ENCODE results near the gene SRSF6.

Gene SRSF6

DNA sequence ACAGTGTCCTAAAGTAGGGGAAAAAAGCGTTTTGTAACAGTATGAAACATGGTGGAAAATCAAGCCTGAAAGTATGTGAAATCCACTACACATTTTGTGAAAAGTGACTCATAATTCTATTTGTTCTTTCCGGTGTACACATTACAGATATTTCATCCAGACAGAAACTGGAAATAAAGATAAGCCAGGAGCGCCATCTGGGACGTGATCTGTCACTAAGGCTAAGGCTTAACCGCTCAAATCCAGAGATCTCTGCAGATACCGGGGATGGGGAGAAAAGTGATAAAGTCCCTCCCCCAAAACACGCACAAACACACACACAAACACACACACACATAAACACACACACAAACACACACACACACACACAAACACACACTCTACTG is 26.6 kb upstream of the SRSF6 start:
- Histone ChIP-seq H3K27me3 (ENCODE audit: insufficient read depth, poor library complexity, severe bottlenecking) (no peaks in the 10 kb centered on the region), H3K27ac (ENCODE audit: poor library complexity, severe bottlenecking) (no peak overlapping the region), H3K9me3 (ENCODE audit: severe bottlenecking) (no peaks in the 10 kb centered on the region), H3K36me3 (ENCODE audit: low read depth) (no peaks in the 10 kb centered on the region), H3K4me3 (ENCODE audit: severe bottlenecking) (no peak overlapping the region), H3K4me1 (ENCODE audit: insufficient read depth, poor library complexity, severe bottlenecking) (no peaks in the 10 kb centered on the region)
- ATAC-seq (ENCODE audit: low read depth) (no peak; the same call in 2 of the 3 replicates), DNase-seq (ENCODE audit: low spot score) (no peak)
- TF ChIP-seq, protein P1, sequence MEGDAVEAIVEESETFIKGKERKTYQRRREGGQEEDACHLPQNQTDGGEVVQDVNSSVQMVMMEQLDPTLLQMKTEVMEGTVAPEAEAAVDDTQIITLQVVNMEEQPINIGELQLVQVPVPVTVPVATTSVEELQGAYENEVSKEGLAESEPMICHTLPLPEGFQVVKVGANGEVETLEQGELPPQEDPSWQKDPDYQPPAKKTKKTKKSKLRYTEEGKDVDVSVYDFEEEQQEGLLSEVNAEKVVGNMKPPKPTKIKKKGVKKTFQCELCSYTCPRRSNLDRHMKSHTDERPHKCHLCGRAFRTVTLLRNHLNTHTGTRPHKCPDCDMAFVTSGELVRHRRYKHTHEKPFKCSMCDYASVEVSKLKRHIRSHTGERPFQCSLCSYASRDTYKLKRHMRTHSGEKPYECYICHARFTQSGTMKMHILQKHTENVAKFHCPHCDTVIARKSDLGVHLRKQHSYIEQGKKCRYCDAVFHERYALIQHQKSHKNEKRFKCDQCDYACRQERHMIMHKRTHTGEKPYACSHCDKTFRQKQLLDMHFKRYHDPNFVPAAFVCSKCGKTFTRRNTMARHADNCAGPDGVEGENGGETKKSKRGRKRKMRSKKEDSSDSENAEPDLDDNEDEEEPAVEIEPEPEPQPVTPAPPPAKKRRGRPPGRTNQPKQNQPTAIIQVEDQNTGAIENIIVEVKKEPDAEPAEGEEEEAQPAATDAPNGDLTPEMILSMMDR (IDR thresholded peaks at IDR 0.05; ENCODE audit: poor library complexity, severe bottlenecking), result no peak

DNA sequence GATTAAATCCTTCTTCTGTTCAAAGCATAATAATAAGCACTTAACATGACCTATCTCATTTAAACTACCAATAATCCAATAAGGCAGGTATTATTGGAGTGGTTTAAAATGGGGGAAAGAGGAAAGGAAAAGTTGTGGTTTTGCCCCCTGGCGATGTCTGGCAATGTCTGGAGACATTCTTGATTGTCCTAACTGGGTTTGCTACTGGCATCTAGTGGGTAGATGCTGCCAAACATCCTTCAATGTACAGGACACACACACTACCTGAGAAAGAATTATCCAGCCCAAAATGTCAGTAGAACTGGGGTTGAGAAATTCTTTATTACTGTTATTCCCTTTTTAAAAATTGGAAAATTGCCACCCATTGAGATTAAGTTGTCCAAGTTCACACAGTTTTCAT is 25.2 kb upstream of the SRSF6 start:
- no peak overlapping the region for H3K27ac ChIP-seq (ENCODE audit: poor library complexity, severe bottlenecking)
- TF ChIP-seq, protein P1 (IDR thresholded peaks at IDR 0.05; ENCODE audit: poor library complexity, severe bottlenecking), result peak; percentile 38
- no peaks in the 10 kb centered on the region for H3K27me3 ChIP-seq (ENCODE audit: insufficient read depth, poor library complexity, severe bottlenecking)
- H3K36me3 ChIP-seq (ENCODE audit: low read depth), result no peaks in the 10 kb centered on the region
- DNase-seq (ENCODE audit: low spot score), result no peak
- H3K4me3 ChIP-seq (ENCODE audit: severe bottlenecking), result no peak overlapping the region
- ATAC-seq (ENCODE audit: low read depth), result peak; percentile 41; the same call in 1 of the 3 replicates
- no peaks in the 10 kb centered on the region for H3K4me1 ChIP-seq (ENCODE audit: insufficient read depth, poor library complexity, severe bottlenecking)
- H3K9me3 ChIP-seq (ENCODE audit: severe bottlenecking), result no peaks in the 10 kb centered on the region

DNA sequence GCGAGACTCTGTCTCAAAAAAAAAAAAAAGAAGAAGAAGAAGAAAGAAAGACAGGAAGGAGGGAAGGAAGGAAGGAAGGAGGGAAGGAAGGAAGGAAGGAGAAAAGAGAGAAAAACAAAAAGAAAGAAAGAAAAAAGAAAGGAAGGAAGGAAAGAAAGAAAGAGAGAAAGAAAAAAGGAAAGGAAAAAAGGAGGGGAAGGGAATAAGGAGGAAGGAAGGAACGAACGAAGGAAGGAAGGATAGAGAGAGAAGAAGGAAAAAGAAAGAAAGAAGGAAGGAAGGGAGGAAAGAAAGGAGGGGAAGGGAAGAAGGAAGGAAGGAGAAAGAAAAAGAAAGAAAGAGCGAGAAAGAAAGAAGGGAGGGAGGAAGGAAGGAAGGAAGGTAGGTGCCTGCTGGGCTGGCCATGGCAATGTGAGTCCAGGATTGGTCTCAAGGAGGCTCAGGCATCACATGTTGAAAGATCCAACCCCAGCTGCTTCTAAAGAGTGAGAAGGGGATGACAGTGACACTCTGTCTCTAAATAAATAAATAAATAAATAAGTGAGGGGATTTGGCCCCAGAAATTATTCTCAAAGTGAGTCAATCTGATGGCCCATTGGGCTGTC is 24.3 kb upstream of the SRSF6 start:
- Histone ChIP-seq H3K4me3 (ENCODE audit: severe bottlenecking) (no peak overlapping the region), H3K27ac (ENCODE audit: poor library complexity, severe bottlenecking) (no peak overlapping the region), H3K9me3 (ENCODE audit: severe bottlenecking) (no peaks in the 10 kb centered on the region), H3K27me3 (ENCODE audit: insufficient read depth, poor library complexity, severe bottlenecking) (no peaks in the 10 kb centered on the region), H3K4me1 (ENCODE audit: insufficient read depth, poor library complexity, severe bottlenecking) (no peaks in the 10 kb centered on the region), H3K36me3 (ENCODE audit: low read depth) (no peaks in the 10 kb centered on the region)
- DNase-seq (ENCODE audit: low spot score) (no peak), ATAC-seq (ENCODE audit: low read depth) (no peak)
- TF ChIP-seq, protein P1 (IDR thresholded peaks at IDR 0.05; ENCODE audit: poor library complexity, severe bottlenecking), result no peak

DNA sequence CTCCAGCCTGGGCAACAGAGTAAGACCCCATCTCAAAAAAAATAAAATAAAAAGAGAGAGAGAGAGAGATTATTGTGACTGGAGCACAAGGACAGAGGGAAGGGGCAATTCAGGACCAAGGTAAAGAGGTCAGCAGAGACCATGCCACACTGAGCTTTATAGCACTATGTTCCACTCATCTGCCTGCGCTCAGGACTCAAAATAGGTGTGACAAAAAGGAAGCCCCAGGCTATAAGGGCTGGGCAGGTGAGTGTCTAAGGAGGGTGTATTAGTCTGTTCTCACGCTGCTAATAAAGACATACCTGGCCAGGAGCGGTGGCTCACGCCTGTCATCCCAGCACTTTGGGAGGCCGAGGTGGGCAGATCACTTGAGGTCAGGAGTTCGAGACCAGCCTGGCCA is 23.1 kb upstream of the SRSF6 start:
- DNase-seq (ENCODE audit: low spot score), result peak; percentile 51
- Histone ChIP-seq H3K4me1 (ENCODE audit: insufficient read depth, poor library complexity, severe bottlenecking) (no peaks in the 10 kb centered on the region), H3K4me3 (ENCODE audit: severe bottlenecking) (no peak overlapping the region), H3K27ac (ENCODE audit: poor library complexity, severe bottlenecking) (no peak overlapping the region), H3K9me3 (ENCODE audit: severe bottlenecking) (no peaks in the 10 kb centered on the region), H3K36me3 (ENCODE audit: low read depth) (no peaks in the 10 kb centered on the region), H3K27me3 (ENCODE audit: insufficient read depth, poor library complexity, severe bottlenecking) (no peaks in the 10 kb centered on the region)
- TF ChIP-seq, protein P1 (IDR thresholded peaks at IDR 0.05; ENCODE audit: poor library complexity, severe bottlenecking), result no peak
- no peak for ATAC-seq (ENCODE audit: low read depth)

DNA sequence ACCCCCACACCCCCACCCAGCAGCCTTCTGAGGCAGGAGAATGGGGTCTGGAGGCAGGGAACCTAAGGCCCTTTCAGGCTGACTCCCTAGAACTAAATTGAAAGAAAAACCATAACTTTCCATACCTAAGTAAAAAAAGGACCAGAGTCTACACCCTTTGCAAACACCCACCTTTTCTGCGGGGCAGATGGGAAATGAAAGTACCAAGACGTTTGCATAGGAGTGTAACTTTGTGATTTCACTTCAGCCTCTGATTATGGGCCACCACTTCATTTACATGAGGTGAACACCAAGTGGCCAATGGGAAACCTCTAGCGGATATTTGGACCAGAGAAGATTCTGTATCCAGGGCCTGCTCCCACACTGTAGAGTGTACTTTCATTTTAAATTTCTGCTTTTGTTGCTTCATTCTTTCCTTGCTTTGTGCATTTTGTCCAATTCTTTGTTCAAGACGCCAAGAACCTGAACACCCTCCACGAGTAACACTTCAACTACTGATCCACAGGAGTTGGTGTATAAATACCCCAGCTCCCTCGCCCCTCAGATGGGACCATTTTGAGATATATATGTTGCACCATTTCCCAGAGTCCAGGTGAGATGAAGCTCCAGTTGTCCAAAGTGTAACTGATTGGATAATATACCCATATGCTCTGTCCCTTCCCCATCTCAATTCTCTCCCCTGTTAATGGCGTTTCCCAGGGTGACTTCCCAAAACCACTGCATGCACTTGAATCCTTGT is 18.9 kb upstream of the SRSF6 start:
- DNase-seq (ENCODE audit: low spot score) (peak; percentile 54), ATAC-seq (ENCODE audit: low read depth) (no peak)
- Histone ChIP-seq H3K4me3 (ENCODE audit: severe bottlenecking) (no peak overlapping the region), H3K27me3 (ENCODE audit: insufficient read depth, poor library complexity, severe bottlenecking) (no peaks in the 10 kb centered on the region), H3K36me3 (ENCODE audit: low read depth) (no peaks in the 10 kb centered on the region), H3K9me3 (ENCODE audit: severe bottlenecking) (no peaks in the 10 kb centered on the region), H3K27ac (ENCODE audit: poor library complexity, severe bottlenecking) (no peak overlapping the region), H3K4me1 (ENCODE audit: insufficient read depth, poor library complexity, severe bottlenecking) (no peaks in the 10 kb centered on the region)
- TF ChIP-seq, protein P1 (IDR thresholded peaks at IDR 0.05; ENCODE audit: poor library complexity, severe bottlenecking), result no peak

All from RWPE2 (cell line).